MCF 10A (cell line): ENCODE data around the gene ZNF607. TPM values are rescaled to one million over a fixed set of nuclear protein-coding genes. Genes with fewer than 3 reads are reported as not detected.
"Not testable (repeated sequence)": the region's sequence is repeated elsewhere in the genome, so short reads cannot be mapped to it uniquely, and the experiment has no call there.

Experiments used
- Bru-seq: library from RNA; stranded (reverse); fragments of 400-500 nt; gene quantifications from one replicate; lab custom pipeline; 2021; lab: Mats Ljungman, UMichigan
- BruChase-seq, 2 experiments: library from RNA; stranded (reverse); fragments of 400-500 nt; gene quantifications; one replicate each; lab custom pipeline; 2021; lab: Mats Ljungman, UMichigan
- BruUV-seq: library from RNA; stranded (reverse); fragments of 400-500 nt; replicated peaks from 2 replicates; lab custom pipeline; 2021; lab: Mats Ljungman, UMichigan
- CTCF ChIA-PET: fragments of 300-600 bp; sonication (Branson Sonifier 250); formaldehyde crosslinking; extraction: SDS; loops from one replicate; lab custom pipeline; 2021; ENCODE audit warnings: antibody characterized with exemption, inconsistent platforms; lab: Yijun Ruan, JAX
- POLR2A ChIA-PET: fragments of 300-600, 350-650 bp; sonication (Branson Sonifier 250); formaldehyde crosslinking; extraction: SDS; loops from one replicate; lab custom pipeline; 2020; ENCODE audit warnings: antibody characterized with exemption, inconsistent platforms; lab: Yijun Ruan, JAX
- DNase-seq: peaks from one replicate; pipeline ENCODE4 v3.0.0-alpha.2; 2018; ENCODE audit not compliant: unreplicated experiment
- H3K27ac Mint-ChIP-seq: one replicate; pipeline ENCODE4 v1.8.0; 2022; ENCODE audit warnings: mild to moderate bottlenecking, low read depth, mixed read lengths; ENCODE audit not compliant: unreplicated experiment
- H3K27me3 Mint-ChIP-seq: one replicate; pipeline ENCODE4 v1.8.0; 2022; ENCODE audit warnings: mixed read lengths; ENCODE audit not compliant: insufficient read depth, unreplicated experiment
- H3K36me3 Mint-ChIP-seq: one replicate; pipeline ENCODE4 v1.8.0; 2022; ENCODE audit warnings: mild to moderate bottlenecking, moderate library complexity, mixed read lengths; ENCODE audit not compliant: insufficient read depth, unreplicated experiment
- H3K4me1 Mint-ChIP-seq: one replicate; pipeline ENCODE4 v1.8.0; 2022; ENCODE audit warnings: mixed read lengths; ENCODE audit not compliant: insufficient read depth, unreplicated experiment
- H3K4me3 Mint-ChIP-seq: one replicate; pipeline ENCODE4 v1.8.0; 2022; ENCODE audit warnings: mild to moderate bottlenecking, moderate library complexity, mixed read lengths; ENCODE audit not compliant: unreplicated experiment
- H3K9me3 Mint-ChIP-seq: one replicate; pipeline ENCODE4 v1.8.0; 2022; ENCODE audit warnings: mixed read lengths; ENCODE audit not compliant: unreplicated experiment
- intact Hi-C: fragments of 100-400 bp; cut with micrococcal nuclease; formaldehyde crosslinking; loops from 2 replicates; pipeline ENCODE4 v1.14.1; 2022
- long read RNA-seq: library from polyadenylated mRNA; stranded (forward); transcript quantifications from one replicate; pipeline ENCODE4 v2.0.0, GENCODE V29; 2022
- total RNA-seq: library from RNA; stranded (reverse); gene quantifications from 2 replicates; pipeline ENCODE4 v1.2.3, GENCODE V29; 2022
- TF ChIP-seq, protein P1 (sequence below): fragments of 200-600 bp; IDR thresholded peaks from one replicate; pipeline ENCODE4 v1.8.0; 2022; ENCODE audit warnings: antibody characterized with exemption, mild to moderate bottlenecking; ENCODE audit not compliant: unreplicated experiment

Gene ZNF607
- 3.0 and 3.4 TPM in 2 replicates for total RNA-seq
- Bru-seq, nascent RNA, result percentile 53 among the genes with signal in this experiment
- BruChase-seq, experiment 1, labeled RNA remaining after a 6-hour chase, result percentile 58 among the genes with signal in this experiment
- percentile 82 among the genes with signal in this experiment for BruChase-seq, experiment 2, labeled RNA remaining after a 2-hour chase
- long read RNA-seq, full-length matches to known transcripts, result 2 of 6 reads
- long read RNA-seq, partial matches to known transcripts, result 0 of 6 reads
- long read RNA-seq, other reads (novel, unspliced or antisense), result 4 of 6 reads

- CTCF ChIA-PET, result interaction anchor here (0.6 to 1.1 kb wide), 9 partner anchors 9 to 506 kb away, joined by 3 to 4 read pairs (median 3); no protein-coding TSS in a partner anchor
- POLR2A ChIA-PET, result interaction anchor here (0.6 to 2.5 kb wide), 11 partner anchors 9 to 213 kb away, joined by 3 to 29 read pairs (median 4); partner anchors contain the start of genes ZFP30, ZNF540, ZNF571 and ZNF573
- peak within 1 kb of the TSS; percentile 96 for H3K4me3 Mint-ChIP-seq
- DNase-seq, result peak; percentile 94
- BruUV-seq, result TSS peak; percentile 42
- H3K27ac Mint-ChIP-seq, result peak within 1 kb of the TSS; percentile 85
- TF ChIP-seq, protein P1, sequence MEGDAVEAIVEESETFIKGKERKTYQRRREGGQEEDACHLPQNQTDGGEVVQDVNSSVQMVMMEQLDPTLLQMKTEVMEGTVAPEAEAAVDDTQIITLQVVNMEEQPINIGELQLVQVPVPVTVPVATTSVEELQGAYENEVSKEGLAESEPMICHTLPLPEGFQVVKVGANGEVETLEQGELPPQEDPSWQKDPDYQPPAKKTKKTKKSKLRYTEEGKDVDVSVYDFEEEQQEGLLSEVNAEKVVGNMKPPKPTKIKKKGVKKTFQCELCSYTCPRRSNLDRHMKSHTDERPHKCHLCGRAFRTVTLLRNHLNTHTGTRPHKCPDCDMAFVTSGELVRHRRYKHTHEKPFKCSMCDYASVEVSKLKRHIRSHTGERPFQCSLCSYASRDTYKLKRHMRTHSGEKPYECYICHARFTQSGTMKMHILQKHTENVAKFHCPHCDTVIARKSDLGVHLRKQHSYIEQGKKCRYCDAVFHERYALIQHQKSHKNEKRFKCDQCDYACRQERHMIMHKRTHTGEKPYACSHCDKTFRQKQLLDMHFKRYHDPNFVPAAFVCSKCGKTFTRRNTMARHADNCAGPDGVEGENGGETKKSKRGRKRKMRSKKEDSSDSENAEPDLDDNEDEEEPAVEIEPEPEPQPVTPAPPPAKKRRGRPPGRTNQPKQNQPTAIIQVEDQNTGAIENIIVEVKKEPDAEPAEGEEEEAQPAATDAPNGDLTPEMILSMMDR, result peak; percentile 32
- H3K27me3 Mint-ChIP-seq, result no peaks in the 10 kb centered on the region
- no peaks in the 10 kb centered on the region for H3K9me3 Mint-ChIP-seq
- H3K4me1 Mint-ChIP-seq, result peaks cover 9% of the 10 kb centered on the region
- intact Hi-C loops, result loop anchor here (1.0 kb wide), 2 partner anchors 60 to 64 kb away; partner anchors contain the start of genes ZFP30 and ZNF573
- H3K36me3 Mint-ChIP-seq, result peaks cover 27% of the 10 kb centered on the region
Measured at GRCh38 chr19:37719111-37719926, at the start of gene ZNF607. Gene ZNF607, minus strand, starts transcription at chr19:37719761. Its CDS starts 8,143 bp downstream, at chr19:37711618.

DNA sequence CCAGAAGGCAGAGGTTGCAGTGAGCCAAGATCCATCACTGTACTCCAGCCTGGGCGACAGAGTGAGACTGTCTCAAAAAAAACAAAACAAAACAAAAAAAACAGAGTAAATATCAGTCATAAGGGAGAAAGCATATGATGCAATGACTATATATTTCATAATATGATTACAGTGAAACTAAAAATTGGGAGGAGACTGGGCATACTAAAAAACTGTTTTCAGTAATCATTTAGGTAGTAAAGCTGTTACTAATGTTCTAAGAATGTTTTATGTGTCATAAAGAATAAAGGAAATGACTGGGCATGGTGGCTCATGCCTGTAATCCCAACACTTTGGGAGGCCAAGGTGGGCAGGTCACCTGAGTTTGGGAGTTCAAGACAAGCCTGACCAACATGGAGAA is 43.9 kb upstream of the ZNF607 start:
- CTCF ChIA-PET, result interaction anchor here (0.7 kb wide), 1 partner anchor 56 kb away, joined by 3 read pairs; no protein-coding TSS in a partner anchor
- peak; percentile 48 for DNase-seq
- TF ChIP-seq, protein P1, result no peak
- Mint-ChIP-seq H3K27me3 (no peaks in the 10 kb centered on the region), H3K36me3 (peaks cover 58% of the 10 kb centered on the region), H3K9me3 (peaks cover 11% of the 10 kb centered on the region), H3K27ac (no peak overlapping the region), H3K4me3 (no peak overlapping the region), H3K4me1 (no peaks in the 10 kb centered on the region)
- intact Hi-C loops, result no loop called here
- BruUV-seq, result no TSS peak
- POLR2A ChIA-PET, result interaction anchor here (1.2 kb wide), 1 partner anchor 16 kb away, joined by 10 read pairs; the partner anchor contains the start of gene ZNF573

GRCh38 chr19:37757683-37758082 is 38.1 kb upstream of the ZNF607 start:
- POLR2A ChIA-PET, H3K4me1 Mint-ChIP-seq, H3K4me3 Mint-ChIP-seq, intact Hi-C loops, BruUV-seq, H3K27ac Mint-ChIP-seq, CTCF ChIA-PET, DNase-seq, H3K27me3 Mint-ChIP-seq: not testable (repeated sequence)
- H3K36me3 Mint-ChIP-seq, result peaks cover 17% of the 10 kb centered on the region
- peaks cover 11% of the 10 kb centered on the region for H3K9me3 Mint-ChIP-seq

DNA sequence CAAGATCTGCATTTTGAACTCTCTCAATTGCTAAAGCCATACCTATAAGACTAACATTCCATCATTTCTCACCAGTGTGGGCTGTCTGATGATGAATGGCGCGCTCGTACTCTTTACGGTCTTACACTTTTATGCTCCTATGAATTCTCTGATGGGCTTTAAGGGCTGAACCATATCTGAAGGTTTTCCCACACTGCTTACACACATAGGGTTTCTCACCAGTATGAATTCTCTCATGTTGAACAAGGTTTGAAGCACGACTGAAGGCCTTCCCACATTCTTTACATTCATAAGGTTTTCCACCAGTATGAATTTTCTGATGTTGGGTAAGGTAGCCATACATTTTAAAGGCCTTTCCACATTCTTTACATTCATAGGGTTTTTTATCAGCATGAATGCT is 18.8 kb upstream of the ZNF607 start:
- no peak for DNase-seq
- POLR2A ChIA-PET, result interaction anchor here (0.5 to 0.7 kb wide), 3 partner anchors 21 to 140 kb away, joined by 3 to 4 read pairs (median 3); partner anchors contain the start of gene ZNF573
- Mint-ChIP-seq H3K9me3 (peaks cover 42% of the 10 kb centered on the region), H3K36me3 (peaks cover 11% of the 10 kb centered on the region), H3K4me1 (no peaks in the 10 kb centered on the region), H3K27me3 (no peaks in the 10 kb centered on the region), H3K4me3 (no peak overlapping the region), H3K27ac (no peak overlapping the region)
- CTCF ChIA-PET, result interaction anchor here (0.7 kb wide), 1 partner anchor 1726 kb away, joined by 3 read pairs; no protein-coding TSS in a partner anchor
- intact Hi-C loops, result no loop called here
- TF ChIP-seq, protein P1, result no peak
- no TSS peak for BruUV-seq
